ENCODE results near the gene CRY2.
A peak's percentile ranks its signal among the peaks of the same experiment; 100 is the strongest.

Gene CRY2

DNA sequence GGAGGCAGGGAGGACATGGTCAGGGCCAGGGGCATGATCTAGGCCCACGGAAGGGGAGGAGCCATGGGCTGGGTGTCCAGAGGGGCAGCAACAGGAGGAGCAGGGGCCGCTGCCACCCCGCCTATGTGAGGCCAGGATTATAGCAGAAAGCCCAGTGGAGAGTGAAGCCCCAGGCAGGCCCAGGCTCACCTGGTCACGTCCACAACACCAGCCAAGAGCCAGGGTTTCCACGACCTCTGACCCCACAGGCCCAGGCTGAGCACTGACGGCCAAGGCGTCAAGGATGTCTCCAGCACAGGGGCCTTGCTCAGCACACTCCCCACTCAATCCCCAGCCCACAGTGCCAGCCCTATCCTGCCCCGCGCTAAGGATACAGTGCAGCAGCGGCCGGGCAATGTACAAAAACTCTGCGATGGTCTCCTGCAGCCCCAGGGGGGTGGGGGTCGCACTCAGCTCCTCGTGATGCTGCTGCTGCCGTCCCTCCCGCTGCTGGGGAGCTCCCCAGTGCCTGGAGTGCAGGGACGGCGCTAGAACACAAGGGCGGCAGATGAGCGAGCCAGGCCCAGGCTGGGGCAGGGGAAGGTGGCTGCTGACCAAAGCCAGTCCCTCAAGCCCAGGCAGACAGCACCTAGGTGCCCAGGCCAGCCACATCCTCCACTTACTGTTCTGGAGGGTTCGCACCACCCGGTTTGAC, 66.8 kb downstream of the CRY2 start:
- no peak overlapping the region for H3K27ac ChIP-seq
- TF ChIP-seq, protein P1, sequence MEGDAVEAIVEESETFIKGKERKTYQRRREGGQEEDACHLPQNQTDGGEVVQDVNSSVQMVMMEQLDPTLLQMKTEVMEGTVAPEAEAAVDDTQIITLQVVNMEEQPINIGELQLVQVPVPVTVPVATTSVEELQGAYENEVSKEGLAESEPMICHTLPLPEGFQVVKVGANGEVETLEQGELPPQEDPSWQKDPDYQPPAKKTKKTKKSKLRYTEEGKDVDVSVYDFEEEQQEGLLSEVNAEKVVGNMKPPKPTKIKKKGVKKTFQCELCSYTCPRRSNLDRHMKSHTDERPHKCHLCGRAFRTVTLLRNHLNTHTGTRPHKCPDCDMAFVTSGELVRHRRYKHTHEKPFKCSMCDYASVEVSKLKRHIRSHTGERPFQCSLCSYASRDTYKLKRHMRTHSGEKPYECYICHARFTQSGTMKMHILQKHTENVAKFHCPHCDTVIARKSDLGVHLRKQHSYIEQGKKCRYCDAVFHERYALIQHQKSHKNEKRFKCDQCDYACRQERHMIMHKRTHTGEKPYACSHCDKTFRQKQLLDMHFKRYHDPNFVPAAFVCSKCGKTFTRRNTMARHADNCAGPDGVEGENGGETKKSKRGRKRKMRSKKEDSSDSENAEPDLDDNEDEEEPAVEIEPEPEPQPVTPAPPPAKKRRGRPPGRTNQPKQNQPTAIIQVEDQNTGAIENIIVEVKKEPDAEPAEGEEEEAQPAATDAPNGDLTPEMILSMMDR (conservative IDR thresholded peaks at IDR 0.05): no peak

DNA sequence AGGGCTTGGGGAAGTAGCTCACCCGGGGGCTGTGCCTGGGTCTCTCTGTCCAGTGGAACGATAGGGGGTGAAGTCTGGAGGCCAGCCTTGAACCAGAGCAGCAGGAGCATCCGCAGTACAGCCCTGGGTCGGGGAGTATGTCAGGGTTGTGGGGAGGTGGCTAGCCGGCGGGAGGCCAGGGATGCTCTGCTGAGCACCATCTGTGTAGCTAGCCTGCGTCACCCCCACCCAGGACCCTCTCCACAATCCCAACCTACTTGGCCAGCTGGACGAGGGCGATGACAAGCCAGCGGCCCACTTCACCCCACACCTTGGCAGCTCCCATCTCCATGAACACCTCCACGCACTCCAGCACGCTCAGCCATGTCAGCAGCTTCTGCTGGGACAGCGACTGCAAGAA, 68.2 kb downstream of the CRY2 start:
- TF ChIP-seq, protein P1 (conservative IDR thresholded peaks at IDR 0.05): no peak

DNA sequence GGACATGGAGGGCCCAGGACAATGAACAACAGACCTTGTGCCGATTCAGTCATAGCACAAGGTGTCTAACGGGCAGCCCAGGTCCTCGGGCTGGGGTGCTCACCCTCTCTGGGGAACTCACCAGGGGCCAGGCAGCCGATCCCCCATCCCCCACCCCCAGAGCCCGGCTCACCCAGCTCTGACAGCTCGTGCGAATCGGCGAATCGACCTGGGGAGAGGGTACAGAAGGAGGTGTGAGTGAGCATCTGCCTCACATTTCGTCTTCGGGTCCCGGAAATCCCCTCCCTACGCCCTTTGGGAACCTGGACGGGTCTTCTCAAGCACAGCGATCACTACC, 70.0 kb downstream of the CRY2 start:
- H3K27ac ChIP-seq: peak overlapping the region; percentile 99
- TF ChIP-seq, protein P1 (conservative IDR thresholded peaks at IDR 0.05): no peak

More for the DNA sequence above, 68.2 kb downstream of the CRY2 start:
- H3K27ac ChIP-seq: no peak overlapping the region

DNA sequence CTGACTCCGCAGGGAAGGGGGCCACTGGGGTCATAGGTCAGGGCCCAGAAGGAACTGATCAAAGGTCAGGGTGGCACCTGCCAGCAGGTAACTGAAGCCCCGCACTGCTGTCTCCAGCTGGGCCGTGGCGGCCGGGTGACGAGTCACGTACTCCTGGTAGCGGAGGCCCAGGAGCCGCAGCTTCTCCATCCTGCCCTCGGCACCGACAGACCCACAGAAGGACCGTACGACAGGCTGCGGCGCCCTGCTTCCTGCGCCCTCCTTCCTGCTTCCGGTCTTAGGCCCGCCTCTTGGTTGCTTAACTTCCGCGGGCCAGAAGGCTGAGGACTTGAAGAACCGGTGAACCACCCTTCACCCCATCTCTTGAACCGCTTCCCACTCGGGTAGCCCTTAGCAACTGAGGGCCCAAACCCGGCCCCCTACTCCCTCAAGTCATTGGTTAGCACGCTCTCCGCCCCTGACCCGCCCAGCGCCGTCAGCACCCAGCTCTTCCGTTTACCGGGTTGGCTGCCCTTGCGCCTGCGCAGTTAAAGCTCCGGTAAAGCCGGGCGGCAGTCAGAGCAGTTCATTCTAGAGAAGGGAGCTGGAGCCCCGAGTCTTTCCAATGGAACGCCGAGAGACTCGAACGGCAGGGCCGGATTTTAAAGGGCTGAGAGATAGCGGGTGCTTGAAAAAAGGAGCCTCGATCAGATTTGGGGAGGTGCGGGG, 70.5 kb downstream of the CRY2 start, which contains the start of gene PEX16:
PEX16 (minus strand) TSS at position 255 of the 708 bp plus-strand sequence; CDS start at position 189, 66 bp downstream.
- H3K27ac ChIP-seq: peak within 1 kb of the TSS; percentile 99
- TF ChIP-seq, protein P1 (conservative IDR thresholded peaks at IDR 0.05): no peak

DNA sequence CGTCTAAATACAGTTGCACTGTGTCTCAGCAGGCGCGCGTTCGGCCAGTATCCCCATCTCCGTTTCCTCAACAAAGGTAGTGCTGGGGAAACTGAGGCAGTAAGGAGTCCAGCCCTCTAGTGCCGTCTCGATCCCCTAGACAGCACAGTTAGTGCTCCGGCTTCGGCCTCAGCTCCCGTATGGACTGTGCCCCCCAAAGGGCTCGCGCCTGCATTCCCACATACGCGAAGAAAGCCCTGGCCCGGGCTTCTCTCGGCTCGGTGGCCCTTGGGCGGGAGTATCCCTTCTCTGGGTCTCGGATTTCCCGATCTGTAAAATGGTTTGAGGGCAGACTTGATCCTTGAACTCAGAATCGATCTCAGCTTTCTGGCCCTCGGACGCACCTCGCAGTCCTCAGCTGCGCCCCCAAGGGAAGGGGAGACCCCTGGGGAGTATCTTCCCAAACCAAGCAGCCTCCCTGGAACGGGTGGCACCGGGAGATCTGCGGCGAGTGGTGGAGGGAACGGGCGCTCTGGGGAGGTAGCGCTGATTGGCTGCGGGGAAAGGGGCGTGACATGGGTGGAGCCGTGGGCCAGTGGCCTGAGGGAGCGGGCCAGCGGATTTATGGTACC, 71.2 kb downstream of the CRY2 start:
- TF ChIP-seq, protein P1 (conservative IDR thresholded peaks at IDR 0.05): no peak
- H3K27ac ChIP-seq: peak overlapping the region; percentile 99

DNA sequence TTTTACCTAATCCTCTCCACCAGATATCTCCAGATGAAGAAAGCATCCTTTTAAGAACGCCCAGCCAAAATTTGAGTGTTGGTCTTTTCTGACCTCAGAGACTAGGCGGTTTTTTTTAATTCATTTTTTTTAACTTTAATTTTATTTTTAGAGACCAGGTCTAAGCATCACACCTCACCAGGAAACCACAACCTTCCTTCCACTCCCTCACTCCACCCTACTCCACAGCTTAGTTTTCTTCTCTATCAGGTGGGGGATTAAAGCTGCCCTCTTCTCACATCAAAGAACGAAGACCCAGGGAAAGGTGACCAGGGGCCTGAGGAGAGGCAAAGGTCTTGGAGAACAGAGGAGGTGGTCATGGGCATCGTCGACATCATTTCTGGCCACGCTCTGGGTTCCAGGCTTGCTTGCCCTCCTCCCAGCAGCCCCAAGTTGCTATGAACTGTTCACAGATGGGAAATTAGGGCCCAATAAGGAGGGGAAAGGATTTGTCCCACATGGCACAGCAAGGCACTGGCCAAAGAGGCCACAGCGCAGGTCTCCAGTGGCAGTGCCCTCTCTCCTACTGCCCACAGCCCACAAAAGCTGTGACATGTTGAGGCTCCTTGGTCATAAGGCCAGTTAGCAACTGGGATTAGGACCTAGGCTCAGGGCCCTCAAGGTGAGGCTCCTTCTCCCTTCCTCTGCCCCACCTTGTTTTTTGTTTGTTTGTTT, 71.8 kb downstream of the CRY2 start:
- peak overlapping the region; percentile 99 for H3K27ac ChIP-seq
- TF ChIP-seq, protein P1 (conservative IDR thresholded peaks at IDR 0.05): no peak
